Measurements from ENCODE around the gene EPHA8. TPM values are rescaled to one million over a fixed set of nuclear protein-coding genes. Genes with fewer than 3 reads are reported as not detected.
A peak's percentile ranks its signal among the peaks of the same experiment; 100 is the strongest.

The EPHA8 gene
- total RNA-seq, 1 donor from 2014 or later, result not detected

- Mint-ChIP-seq H3K27me3 (ENCODE audit: insufficient read depth, low read depth) (peaks cover 29% of the 10 kb centered on the region), H3K9me3 (no peaks in the 10 kb centered on the region)
- no peak overlapping the region for H3K4me2 ChIP-seq
Observed at GRCh38 chr1:22553991-22554522, 9.2 kb upstream of the EPHA8 start.

DNA sequence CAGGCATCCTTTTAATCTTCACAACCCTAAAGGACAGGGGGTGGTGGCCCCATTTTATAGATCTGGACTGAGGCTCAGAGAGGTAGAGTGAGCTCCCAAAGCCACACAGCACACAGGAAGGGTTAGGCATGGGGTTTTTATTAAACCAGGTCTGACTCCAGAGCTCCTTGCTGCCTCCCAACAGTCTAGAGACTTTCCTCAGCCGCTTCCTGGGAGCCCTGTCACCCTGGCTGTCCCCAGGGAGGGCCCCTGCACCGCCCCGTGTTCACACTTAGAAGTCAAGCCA is 8.0 kb upstream of the EPHA8 start:
- DNase-seq (ENCODE audit: low spot score), result no peak
- Mint-ChIP-seq H3K27ac (no peak overlapping the region), H3K4me1 (peaks cover 32% of the 10 kb centered on the region), H3K4me3 (no peak overlapping the region), H3K9me3 (no peaks in the 10 kb centered on the region), H3K27me3 (ENCODE audit: insufficient read depth, low read depth) (peaks cover 25% of the 10 kb centered on the region), H3K36me3 (no peaks in the 10 kb centered on the region)
- no peaks in the 10 kb centered on the region for H3K36me3 ChIP-seq
- no peak overlapping the region for H3K4me3 ChIP-seq
- H3K4me1 ChIP-seq, result peaks cover 9% of the 10 kb centered on the region
- H2AFZ ChIP-seq (replicated peaks), result no peak overlapping the region
- H4K20me1 ChIP-seq (ENCODE audit: low read depth), result peaks cover 8% of the 10 kb centered on the region
- no peak overlapping the region for H3K27ac ChIP-seq
- no peak overlapping the region for H3K4me2 ChIP-seq
- no peak overlapping the region for H3K9ac ChIP-seq
- TF ChIP-seq EZH2 (IDR thresholded peaks at IDR 0.05) (no peak), EZH2phosphoT487 (IDR thresholded peaks at IDR 0.05) (no peak), CTCF (IDR thresholded peaks at IDR 0.05) (no peak)
- H3K27me3 ChIP-seq, result peaks cover 56% of the 10 kb centered on the region
- no peaks in the 10 kb centered on the region for H3K79me2 ChIP-seq (ENCODE audit: low read depth)
- H3F3A ChIP-seq (ENCODE audit: low read depth), result peaks cover 18% of the 10 kb centered on the region
- no peaks in the 10 kb centered on the region for H3K9me3 ChIP-seq (ENCODE audit: low read depth)

More at GRCh38 chr1:22553991-22554522, 9.2 kb upstream of the EPHA8 start:
- Histone ChIP-seq H4K20me1 (ENCODE audit: low read depth) (peaks cover 8% of the 10 kb centered on the region), H3K27me3 (peaks cover 44% of the 10 kb centered on the region), H3F3A (ENCODE audit: low read depth) (peaks cover 18% of the 10 kb centered on the region), H3K4me3 (no peak overlapping the region), H3K9me3 (ENCODE audit: low read depth) (no peaks in the 10 kb centered on the region), H3K4me1 (peaks cover 9% of the 10 kb centered on the region), H3K27ac (no peak overlapping the region), H3K36me3 (no peaks in the 10 kb centered on the region), H3K79me2 (ENCODE audit: low read depth) (no peaks in the 10 kb centered on the region), H2AFZ (replicated peaks) (no peak overlapping the region), H3K9ac (no peak overlapping the region)
- no peaks in the 10 kb centered on the region for H3K36me3 Mint-ChIP-seq
- peaks cover 32% of the 10 kb centered on the region for H3K4me1 Mint-ChIP-seq
- no peak for DNase-seq (ENCODE audit: low spot score)
- no peak overlapping the region for H3K27ac Mint-ChIP-seq
- no peak overlapping the region for H3K4me3 Mint-ChIP-seq
- TF ChIP-seq EZH2 (IDR thresholded peaks at IDR 0.05) (no peak), EZH2phosphoT487 (IDR thresholded peaks at IDR 0.05) (no peak), CTCF (IDR thresholded peaks at IDR 0.05) (no peak)

- Histone ChIP-seq H3K36me3 (no peaks in the 10 kb centered on the region), H3K9ac (no peak overlapping the region), H3K79me2 (ENCODE audit: low read depth) (no peaks in the 10 kb centered on the region), H3K27me3 (peaks cover 69% of the 10 kb centered on the region), H3K4me1 (peaks cover 9% of the 10 kb centered on the region), H3K9me3 (ENCODE audit: low read depth) (no peaks in the 10 kb centered on the region), H3K27ac (no peak overlapping the region), H3K4me2 (peak overlapping the region; percentile 58), H3K4me3 (no peak overlapping the region), H2AFZ (replicated peaks) (no peak overlapping the region), H3F3A (ENCODE audit: low read depth) (peaks cover 18% of the 10 kb centered on the region), H4K20me1 (ENCODE audit: low read depth) (peaks cover 8% of the 10 kb centered on the region)
- Mint-ChIP-seq H3K36me3 (no peaks in the 10 kb centered on the region), H3K4me1 (peaks cover 32% of the 10 kb centered on the region), H3K27me3 (ENCODE audit: insufficient read depth, low read depth) (peaks cover 37% of the 10 kb centered on the region), H3K27ac (peak overlapping the region; percentile 70), H3K9me3 (no peaks in the 10 kb centered on the region), H3K4me3 (peak overlapping the region; percentile 10)
- DNase-seq (ENCODE audit: low spot score), result peak; percentile 67
- TF ChIP-seq EZH2phosphoT487 (IDR thresholded peaks at IDR 0.05) (no peak), CTCF (IDR thresholded peaks at IDR 0.05) (no peak), EZH2 (IDR thresholded peaks at IDR 0.05) (no peak)
Observed at GRCh38 chr1:22556391-22557104, 6.7 kb upstream of the EPHA8 start.
